ENCODE data around the gene CPT2.

Gene CPT2

DNA sequence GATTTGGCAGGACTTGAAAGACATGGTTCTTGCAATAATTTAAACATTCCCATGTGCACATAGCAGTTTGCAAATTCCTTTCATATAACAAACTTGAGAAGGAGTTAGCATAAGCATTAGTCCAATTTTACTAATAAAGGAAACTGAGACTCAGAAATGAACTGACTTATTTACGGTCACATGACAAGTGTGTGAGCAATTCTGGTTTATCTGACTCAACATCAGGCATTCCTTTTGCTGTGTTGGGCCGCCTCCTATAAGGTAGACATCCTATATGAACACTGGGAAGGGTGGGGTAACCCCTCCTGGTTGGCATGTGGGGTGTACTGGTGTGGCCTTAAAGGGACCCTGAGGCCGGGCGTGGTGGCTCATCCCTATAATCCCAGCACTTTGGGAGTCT is 8.5 kb upstream of the CPT2 start:
- Histone ChIP-seq H3K27ac (no peak overlapping the region), H3K4me3 (no peak overlapping the region), H3K27me3 (no peaks in the 10 kb centered on the region), H3K4me1 (no peaks in the 10 kb centered on the region), H3K9me3 (no peaks in the 10 kb centered on the region), H3K36me3 (no peaks in the 10 kb centered on the region)
- intact Hi-C loops (cut with DNase I; ENCODE audit: low total_unique reads) = loop anchor here (10.0 kb wide), 1 partner anchor 463 kb away; the partner anchor contains the start of gene ZYG11B
- DNase-seq = no peak
- TF ChIP-seq, protein P1, sequence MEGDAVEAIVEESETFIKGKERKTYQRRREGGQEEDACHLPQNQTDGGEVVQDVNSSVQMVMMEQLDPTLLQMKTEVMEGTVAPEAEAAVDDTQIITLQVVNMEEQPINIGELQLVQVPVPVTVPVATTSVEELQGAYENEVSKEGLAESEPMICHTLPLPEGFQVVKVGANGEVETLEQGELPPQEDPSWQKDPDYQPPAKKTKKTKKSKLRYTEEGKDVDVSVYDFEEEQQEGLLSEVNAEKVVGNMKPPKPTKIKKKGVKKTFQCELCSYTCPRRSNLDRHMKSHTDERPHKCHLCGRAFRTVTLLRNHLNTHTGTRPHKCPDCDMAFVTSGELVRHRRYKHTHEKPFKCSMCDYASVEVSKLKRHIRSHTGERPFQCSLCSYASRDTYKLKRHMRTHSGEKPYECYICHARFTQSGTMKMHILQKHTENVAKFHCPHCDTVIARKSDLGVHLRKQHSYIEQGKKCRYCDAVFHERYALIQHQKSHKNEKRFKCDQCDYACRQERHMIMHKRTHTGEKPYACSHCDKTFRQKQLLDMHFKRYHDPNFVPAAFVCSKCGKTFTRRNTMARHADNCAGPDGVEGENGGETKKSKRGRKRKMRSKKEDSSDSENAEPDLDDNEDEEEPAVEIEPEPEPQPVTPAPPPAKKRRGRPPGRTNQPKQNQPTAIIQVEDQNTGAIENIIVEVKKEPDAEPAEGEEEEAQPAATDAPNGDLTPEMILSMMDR (IDR thresholded peaks at IDR 0.05) = no peak

DNA sequence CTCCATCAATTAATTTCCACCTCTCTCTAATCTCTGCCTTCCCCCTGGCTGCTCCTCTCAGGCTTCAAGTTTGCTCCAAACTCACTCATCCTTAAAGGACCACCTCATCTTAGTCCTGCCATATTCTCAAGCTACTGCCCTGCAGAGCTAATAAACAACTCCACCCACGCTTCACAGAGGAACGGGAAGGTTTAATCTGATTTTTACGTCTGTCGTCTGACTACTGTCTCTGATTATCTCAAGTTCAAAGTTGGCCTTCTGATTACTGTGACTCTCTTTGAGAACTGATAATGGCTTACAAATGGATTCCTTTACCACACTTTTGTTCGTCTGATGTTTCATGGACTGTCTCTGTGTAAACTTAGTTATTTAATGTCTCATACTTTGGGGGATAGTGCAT is 7.6 kb upstream of the CPT2 start:
- H3K4me3 ChIP-seq = no peak overlapping the region
- H3K27me3 ChIP-seq = no peaks in the 10 kb centered on the region
- intact Hi-C loops (cut with DNase I; ENCODE audit: low total_unique reads) = loop anchor here (10.0 kb wide), 1 partner anchor 464 kb away; the partner anchor contains the start of gene ZYG11B
- no peaks in the 10 kb centered on the region for H3K9me3 ChIP-seq
- no peaks in the 10 kb centered on the region for H3K36me3 ChIP-seq
- TF ChIP-seq, protein P1 (IDR thresholded peaks at IDR 0.05) = no peak
- no peaks in the 10 kb centered on the region for H3K4me1 ChIP-seq
- DNase-seq = no peak
- no peak overlapping the region for H3K27ac ChIP-seq

DNA sequence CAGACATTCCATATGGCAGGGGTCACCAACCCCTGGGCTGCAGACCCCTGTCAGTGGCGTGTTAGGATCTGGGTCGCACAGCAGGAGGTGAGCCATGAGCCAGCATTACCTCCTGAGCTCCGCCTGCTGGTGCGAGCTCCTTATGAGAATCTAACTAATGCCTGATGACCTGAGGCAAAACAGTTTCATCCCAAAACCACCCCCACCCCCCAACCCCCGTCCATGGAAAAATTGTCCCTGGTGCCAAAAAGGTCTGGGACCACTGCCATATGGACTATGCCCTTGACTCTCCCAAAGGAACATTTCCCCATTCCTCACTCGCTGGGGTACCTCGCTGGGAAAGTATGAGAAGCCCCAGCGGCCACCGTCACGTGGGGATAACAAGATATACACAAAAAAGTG is 6.4 kb upstream of the CPT2 start:
- Histone ChIP-seq H3K27me3 (no peaks in the 10 kb centered on the region), H3K4me1 (peaks cover 0 to 5% (median 2%) of the 10 kb centered on the region in 4 donors), H3K27ac (no peak overlapping the region), H3K9me3 (no peaks in the 10 kb centered on the region), H3K36me3 (no peaks in the 10 kb centered on the region), H3K4me3 (no peak overlapping the region)
- intact Hi-C loops (cut with DNase I; ENCODE audit: low total_unique reads) = loop anchor here (10.0 kb wide), 1 partner anchor 265 kb away; the partner anchor contains the start of genes ECHDC2 and SCP2
- TF ChIP-seq, protein P1 (IDR thresholded peaks at IDR 0.05) = no peak
- DNase-seq = no peak

DNA sequence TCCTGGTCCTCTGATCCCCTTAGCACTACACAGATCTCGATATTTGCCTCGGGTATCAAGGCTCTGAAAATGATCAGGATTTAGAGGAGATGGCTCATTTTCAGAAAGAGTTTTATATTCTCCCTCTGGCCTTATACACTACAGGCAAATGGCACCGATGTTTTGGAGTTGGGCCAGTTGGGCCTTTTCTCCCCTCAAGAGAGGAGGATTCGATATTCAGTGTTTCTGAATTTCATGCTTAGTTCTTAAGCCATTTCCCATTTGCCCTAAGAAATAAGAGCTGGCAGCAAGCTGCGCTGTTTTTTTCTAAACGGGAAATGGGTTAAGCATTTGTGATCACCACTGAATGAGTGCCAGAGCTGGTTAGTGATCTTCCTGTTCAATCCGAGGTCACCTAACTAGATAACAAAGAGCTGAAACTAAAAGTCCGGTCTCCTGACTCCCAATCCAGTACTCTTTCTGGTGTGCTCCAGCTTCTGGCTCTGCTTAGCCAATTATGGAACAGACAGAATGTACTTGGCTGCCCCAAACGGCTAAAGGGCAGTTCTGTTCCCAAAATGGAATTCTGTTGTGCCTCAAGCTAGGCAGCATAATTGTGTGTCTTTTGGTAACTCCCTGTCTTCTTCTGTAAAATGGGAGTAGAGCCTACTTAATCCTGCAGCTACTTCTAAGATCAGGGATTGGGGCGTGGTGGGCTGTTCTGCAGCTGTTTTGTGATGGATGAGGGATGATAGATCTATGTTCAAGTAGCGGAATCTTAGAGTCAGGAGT is 1.2 kb upstream of the CPT2 start:
- H3K27ac ChIP-seq = peak overlapping the region; percentile 97 to 99
- peaks cover 0 to 39% (median 29%) of the 10 kb centered on the region in 4 donors for H3K4me1 ChIP-seq
- DNase-seq = no peak
- H3K9me3 ChIP-seq = no peaks in the 10 kb centered on the region
- no peaks in the 10 kb centered on the region for H3K36me3 ChIP-seq
- TF ChIP-seq, protein P1 (IDR thresholded peaks at IDR 0.05) = no peak
- intact Hi-C loops (cut with DNase I; ENCODE audit: low total_unique reads) = loop anchor here (10.0 kb wide), 1 partner anchor 271 kb away; the partner anchor contains the start of genes ECHDC2 and SCP2
- H3K4me3 ChIP-seq = peak overlapping the region; percentile 91 to 93
- H3K27me3 ChIP-seq = no peaks in the 10 kb centered on the region

DNA sequence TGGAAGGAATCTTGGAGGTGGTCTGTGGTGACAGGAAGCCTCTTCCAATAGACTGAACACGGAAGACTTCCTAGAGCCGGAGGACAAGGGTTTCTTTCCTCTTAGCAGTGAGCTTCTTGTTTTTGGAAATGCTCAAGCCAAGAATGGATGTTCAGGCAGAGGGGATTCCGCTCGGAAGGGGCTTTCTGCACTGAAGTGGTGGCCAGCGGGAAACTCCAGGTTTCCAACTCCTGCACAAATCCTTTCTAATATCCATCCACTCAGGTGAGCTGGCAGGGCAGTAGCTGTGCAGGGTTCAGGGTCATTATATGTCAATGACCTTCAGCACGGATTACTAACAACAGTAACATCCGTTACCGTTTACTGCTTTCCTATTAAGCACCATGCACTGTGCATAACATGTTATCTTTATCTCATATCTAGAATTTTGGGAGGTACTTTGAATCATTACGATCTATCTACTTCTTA is 573 bp upstream of the CPT2 start:
- Histone ChIP-seq H3K4me3 (peak overlapping the region; percentile 91 to 93), H3K27me3 (no peaks in the 10 kb centered on the region), H3K27ac (peak overlapping the region; percentile 97 to 99), H3K36me3 (peaks cover 0 to 5% (median 4%) of the 10 kb centered on the region in 3 donors), H3K4me1 (peaks cover 0 to 39% (median 29%) of the 10 kb centered on the region in 4 donors), H3K9me3 (no peaks in the 10 kb centered on the region)
- intact Hi-C loops (cut with DNase I; ENCODE audit: low total_unique reads) = loop anchor here (10.0 kb wide), 1 partner anchor 271 kb away; the partner anchor contains the start of genes ECHDC2 and SCP2
- no peak for DNase-seq
- TF ChIP-seq, protein P1 (IDR thresholded peaks at IDR 0.05) = no peak
